CD4-positive, alpha-beta T cell treated with Interleukin-17A for 4 hours (primary cell): ENCODE results near the gene EREG.
A peak's percentile ranks its signal among the peaks of the same experiment; 100 is the strongest.

Source experiments
- DNase-seq: peaks from one replicate; pipeline ENCODE4 v3.0.0-alpha.2; 2020; ENCODE audit warnings: mixed read lengths

The EREG gene

GRCh38 chr4:74353858-74354257 is 11.1 kb upstream of the EREG start:
- no peak for DNase-seq

- DNase-seq, result no peak
Observed at GRCh38 chr4:74357965-74358364, 7.0 kb upstream of the EREG start.

GRCh38 chr4:74361671-74362070 is 3.3 kb upstream of the EREG start:
- DNase-seq, result no peak

- no peak for DNase-seq
Observed at GRCh38 chr4:74362347-74362746, 2.6 kb upstream of the EREG start.

DNA sequence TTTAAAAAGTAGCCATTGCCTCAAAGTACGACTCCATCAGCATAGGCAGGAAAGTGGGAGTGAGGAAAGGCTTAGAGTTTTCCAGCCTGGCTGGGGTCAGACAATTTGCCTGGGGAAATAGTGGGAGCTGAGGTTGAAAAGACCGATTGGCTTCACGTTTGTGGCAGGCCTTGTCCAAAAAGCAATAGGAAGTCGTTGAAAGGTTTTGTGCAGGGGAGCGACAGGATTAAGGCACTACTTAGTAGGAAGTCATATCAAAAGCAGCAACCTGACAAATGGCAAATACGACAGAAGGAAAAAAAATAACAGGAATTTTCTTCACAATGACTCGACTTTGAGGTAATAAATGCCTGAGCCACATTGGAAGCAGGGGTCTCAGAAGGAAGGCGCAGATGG is 691 bp upstream of the EREG start:
- DNase-seq, result no peak

GRCh38 chr4:74365761-74366160 is 816 bp downstream of the EREG start:
- no peak for DNase-seq

DNA sequence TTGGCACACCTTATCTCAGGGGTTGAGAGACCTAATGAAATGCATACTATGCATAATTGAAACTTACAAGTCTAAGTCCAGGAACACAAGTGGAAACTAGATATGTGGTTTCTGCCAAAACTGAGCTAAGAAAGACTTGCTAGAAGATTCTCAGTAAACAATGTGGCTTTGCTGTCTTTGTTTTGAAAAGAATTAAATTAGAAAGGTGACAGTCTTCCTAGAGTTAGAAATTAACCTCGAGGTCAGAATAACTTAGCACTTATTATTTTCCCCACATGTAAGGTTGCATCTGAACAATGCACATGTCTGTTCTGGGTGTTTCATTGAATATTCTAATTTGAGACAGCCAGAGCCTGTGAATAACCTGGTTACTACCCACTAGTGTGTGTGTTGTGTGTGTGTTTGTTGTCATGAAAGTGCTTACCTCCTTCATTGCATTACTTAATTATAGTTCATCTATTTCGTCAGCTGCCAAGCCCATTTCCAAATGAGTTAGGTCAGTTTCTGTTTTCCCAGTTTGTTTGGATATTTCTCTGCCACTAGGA is 1.5 kb downstream of the EREG start:
- DNase-seq, result no peak

DNA sequence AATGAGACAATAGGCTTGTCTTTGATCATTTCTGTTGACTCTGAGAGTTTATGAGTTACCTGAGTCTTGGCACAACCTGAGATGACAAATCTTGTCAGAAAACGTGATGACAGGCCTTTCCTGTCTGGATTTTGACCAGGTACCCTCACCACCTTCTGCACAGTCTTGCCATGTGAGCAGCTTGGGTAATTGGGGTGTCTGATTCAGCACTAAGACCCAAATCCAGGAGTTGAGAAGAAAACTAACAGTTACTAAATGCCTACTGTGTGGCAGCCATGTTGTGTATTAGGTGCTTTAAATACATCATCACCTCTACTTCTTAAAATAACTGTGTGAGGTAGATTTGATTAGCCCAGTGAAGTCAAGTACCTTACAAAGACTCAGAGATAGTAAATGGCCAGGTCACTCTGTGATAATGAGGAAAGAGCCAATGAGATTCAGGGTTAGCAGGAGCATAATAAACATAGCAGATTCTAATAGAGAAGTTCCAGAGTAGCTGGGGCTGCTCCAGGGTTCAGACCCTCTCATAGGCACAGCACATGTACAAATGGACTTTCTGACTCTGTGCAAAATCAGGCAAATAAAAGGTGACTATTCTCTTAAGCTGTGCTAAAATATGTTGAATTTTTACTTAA is 2.8 kb downstream of the EREG start:
- no peak for DNase-seq

- no peak for DNase-seq
Observed at GRCh38 chr4:74368596-74368995, 3.7 kb downstream of the EREG start.

GRCh38 chr4:74369855-74370254 is 4.9 kb downstream of the EREG start:
- DNase-seq, result no peak

DNA sequence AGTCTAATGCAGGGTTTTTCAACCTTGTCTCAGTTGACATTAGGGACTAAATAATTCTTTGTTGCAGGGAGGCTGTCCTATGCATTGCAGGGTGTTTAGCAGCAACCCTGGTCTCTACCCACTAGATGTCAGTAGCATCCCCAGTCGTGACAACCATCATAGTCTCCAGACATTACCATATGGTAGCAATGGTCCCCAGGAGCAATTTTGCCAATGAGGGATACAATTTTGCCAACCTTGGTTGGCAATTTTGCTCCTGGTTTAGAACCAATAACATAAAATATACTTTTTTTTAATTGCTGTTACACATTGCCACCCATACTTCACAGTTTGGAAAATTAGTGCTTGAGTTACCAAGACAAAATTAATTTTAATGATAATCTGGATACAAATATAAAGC is 6.0 kb downstream of the EREG start:
- DNase-seq, result peak; percentile 28

GRCh38 chr4:74374128-74374527 is 9.2 kb downstream of the EREG start:
- DNase-seq, result no peak

GRCh38 chr4:74374561-74375327 is 9.8 kb downstream of the EREG start:
- peak; percentile 3 for DNase-seq

GRCh38 chr4:74375824-74376426 is 11.0 kb downstream of the EREG start:
- DNase-seq, result no peak

- no peak for DNase-seq
Observed at GRCh38 chr4:74376888-74377483, 12.0 kb downstream of the EREG start.

DNA sequence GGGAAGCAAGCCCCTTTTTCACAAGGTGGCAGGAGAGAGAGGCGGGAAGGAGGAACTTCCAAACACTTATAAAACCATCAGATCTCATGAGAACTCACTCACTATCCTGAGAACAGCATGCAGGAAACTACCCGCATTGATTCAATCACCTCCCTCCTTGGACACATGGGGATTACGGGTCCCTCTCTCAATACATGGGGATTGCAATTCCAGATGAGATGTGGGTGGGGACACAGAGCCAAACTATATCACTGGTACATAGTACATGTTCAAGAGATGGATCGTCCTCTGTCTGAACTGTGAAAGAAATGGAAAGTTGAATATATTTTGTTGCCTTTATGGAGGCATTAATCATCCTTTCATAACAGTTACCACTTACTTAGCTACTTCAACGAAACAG is 12.8 kb downstream of the EREG start:
- DNase-seq, result no peak

DNA sequence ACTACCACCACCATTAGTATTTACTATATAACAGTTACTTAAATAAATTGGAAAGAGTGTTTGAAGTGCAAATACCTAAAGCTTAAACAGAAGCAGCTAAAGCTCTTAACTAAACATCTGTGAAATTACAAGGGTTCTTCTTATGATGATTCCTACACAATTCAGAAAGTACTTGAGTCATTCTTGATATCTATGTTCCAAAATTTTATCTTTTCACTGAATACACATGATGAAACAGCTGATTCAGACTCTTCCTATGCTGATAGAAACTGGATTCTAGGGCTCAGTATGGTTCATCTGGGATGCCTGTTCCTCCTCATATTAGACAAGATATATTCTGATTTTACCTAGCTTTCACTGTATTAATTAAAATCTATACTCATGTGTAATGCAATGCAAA is 13.6 kb downstream of the EREG start:
- no peak for DNase-seq

- no peak for DNase-seq
Observed at GRCh38 chr4:74379912-74380311, 15.0 kb downstream of the EREG start.

DNA sequence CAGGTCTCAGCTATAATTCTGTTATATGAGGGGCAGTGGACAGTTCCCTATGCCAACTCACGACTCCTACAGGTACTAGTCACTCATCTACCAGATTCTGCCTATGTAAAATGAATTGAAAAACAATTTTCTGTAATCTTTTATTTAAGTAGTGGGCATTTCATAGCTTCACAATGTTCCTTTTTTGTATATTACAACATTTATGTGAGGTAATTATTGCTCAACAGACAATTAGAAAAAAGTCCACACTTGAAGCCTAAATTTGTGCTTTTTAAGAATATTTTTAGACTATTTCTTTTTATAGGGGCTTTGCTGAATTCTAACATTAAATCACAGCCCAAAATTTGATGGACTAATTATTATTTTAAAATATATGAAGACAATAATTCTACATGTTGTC is 20.4 kb downstream of the EREG start:
- no peak for DNase-seq

DNA sequence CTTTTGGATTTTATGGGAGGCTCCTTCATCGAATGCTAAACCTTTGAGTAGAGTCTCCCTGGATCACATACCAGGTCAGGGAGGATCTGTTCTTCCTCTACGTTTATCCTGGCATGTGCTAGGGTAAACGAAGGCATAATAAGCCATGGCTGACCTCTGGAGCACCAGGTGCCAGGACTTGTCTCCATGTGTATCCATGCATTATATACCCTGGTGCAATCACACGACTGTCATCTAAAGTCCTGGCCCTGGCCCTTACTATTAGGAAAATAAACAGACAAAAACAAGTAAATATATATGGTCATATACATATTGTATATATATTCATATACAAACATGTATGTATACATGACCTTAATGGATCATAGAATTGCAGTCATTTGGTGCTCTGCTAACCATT is 21.2 kb downstream of the EREG start:
- DNase-seq, result no peak

- no peak for DNase-seq
Observed at GRCh38 chr4:74387790-74388189, 22.8 kb downstream of the EREG start.

- DNase-seq, result no peak
Observed at GRCh38 chr4:74389494-74389893, 24.5 kb downstream of the EREG start.

GRCh38 chr4:74390677-74391076 is 25.7 kb downstream of the EREG start:
- no peak for DNase-seq

- DNase-seq, result no peak
Observed at GRCh38 chr4:74391346-74391745, 26.4 kb downstream of the EREG start.
